ENCODE measurements around the gene KCNJ5.

- no peak for TF ChIP-seq CTCF (IDR thresholded peaks at IDR 0.05)
- TF ChIP-seq POLR2A (IDR thresholded peaks at IDR 0.05), result no peak
- TF ChIP-seq POLR2AphosphoS5 (IDR thresholded peaks at IDR 0.05), result no peak
These were observed 38.7 kb upstream of the KCNJ5 start for GRCh38 chr11:128852327-128853023.

Data from breast epithelium (tissue), 3 donors.